HS-27A (cell line): Measurements from ENCODE around the gene RRP9.

Experiments
- DNase-seq: peaks from one replicate; pipeline ENCODE4 v3.0.0-alpha.2; 2012; ENCODE audit warnings: low read depth, missing footprints

RRP9 gene

GRCh38 chr3:51955893-51956770 is 14.4 kb upstream of the RRP9 start:
- no peak for DNase-seq

- no peak for DNase-seq
Measured at GRCh38 chr3:51955175-51955892, 13.6 kb upstream of the RRP9 start, which contains the start of gene GPR62. Gene GPR62 (plus strand): TSS chr3:51955381. CDS start chr3:51955653, 272 bp downstream.

GRCh38 chr3:51954713-51955112 is 13.0 kb upstream of the RRP9 start:
- no peak for DNase-seq

GRCh38 chr3:51954105-51954504 is 12.4 kb upstream of the RRP9 start:
- no peak for DNase-seq

- no peak for DNase-seq
Measured at GRCh38 chr3:51953445-51953844, 11.7 kb upstream of the RRP9 start.

- no peak for DNase-seq
Measured at GRCh38 chr3:51950899-51951298, 9.2 kb upstream of the RRP9 start.

- no peak for DNase-seq
Measured at GRCh38 chr3:51949121-51949520, 7.4 kb upstream of the RRP9 start.

GRCh38 chr3:51948016-51948580 is 6.4 kb upstream of the RRP9 start:
- DNase-seq, result no peak

GRCh38 chr3:51947215-51947900 is 5.7 kb upstream of the RRP9 start:
- DNase-seq, result no peak

GRCh38 chr3:51946796-51947195 is 5.1 kb upstream of the RRP9 start:
- DNase-seq, result no peak

GRCh38 chr3:51945926-51946705 is 4.4 kb upstream of the RRP9 start:
- no peak for DNase-seq

GRCh38 chr3:51945031-51945840 is 3.5 kb upstream of the RRP9 start:
- DNase-seq, result no peak

- DNase-seq, result no peak
Measured at GRCh38 chr3:51944451-51945021, 2.8 kb upstream of the RRP9 start.

- no peak for DNase-seq
Measured at GRCh38 chr3:51943451-51944391, 2.0 kb upstream of the RRP9 start.

GRCh38 chr3:51942603-51943450 is 1.1 kb upstream of the RRP9 start:
- DNase-seq, result peak; percentile 72

- DNase-seq, result no peak
Measured at GRCh38 chr3:51941463-51941797, 274 bp downstream of the RRP9 start.

- no peak for DNase-seq
Measured at GRCh38 chr3:51940648-51941462, 849 bp downstream of the RRP9 start.
